ENCODE results near the gene RPS6KA5. TPM values are rescaled to one million over a fixed set of nuclear protein-coding genes. Genes with fewer than 3 reads are reported as not detected.

Gene RPS6KA5
- total and polyA plus RNA-seq, 9 of the 15 experiments (the other 6 are each of a cell fraction or from before 2014, with no cell fraction given), result 0.88 to 7.7 (median 4.7) TPM

DNA sequence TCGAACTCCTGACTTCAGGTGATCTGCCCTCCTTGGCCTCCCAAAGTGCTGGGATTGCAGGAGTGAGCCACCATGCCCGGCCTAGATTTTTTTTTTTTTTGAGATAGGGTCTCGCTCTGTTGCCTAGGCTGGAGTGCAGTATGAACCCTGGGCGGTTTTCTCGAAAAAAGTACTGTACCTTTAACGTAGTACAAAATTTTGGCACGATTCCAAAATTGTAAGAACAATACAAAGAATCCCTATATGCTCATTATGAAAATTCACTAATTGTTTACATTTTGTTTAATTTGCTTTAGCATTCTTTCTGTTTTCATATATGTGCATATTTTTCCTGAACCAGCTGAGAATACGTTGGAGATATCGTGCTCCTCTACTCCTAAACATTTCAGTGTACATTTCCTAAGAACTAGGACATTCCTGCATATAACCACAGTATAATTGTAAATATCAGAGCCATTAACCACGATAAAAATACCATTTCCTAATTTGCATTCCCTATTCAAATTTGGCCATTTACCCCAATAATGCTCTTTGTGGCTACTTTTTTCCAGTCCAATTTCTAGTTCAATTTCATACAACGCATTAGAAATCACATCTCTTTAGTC lies 97.8 kb downstream of the RPS6KA5 start (continued):
- TF ChIP-seq PHB2 (IDR thresholded peaks at IDR 0.05; ENCODE audit: low read depth), result no peak

DNA sequence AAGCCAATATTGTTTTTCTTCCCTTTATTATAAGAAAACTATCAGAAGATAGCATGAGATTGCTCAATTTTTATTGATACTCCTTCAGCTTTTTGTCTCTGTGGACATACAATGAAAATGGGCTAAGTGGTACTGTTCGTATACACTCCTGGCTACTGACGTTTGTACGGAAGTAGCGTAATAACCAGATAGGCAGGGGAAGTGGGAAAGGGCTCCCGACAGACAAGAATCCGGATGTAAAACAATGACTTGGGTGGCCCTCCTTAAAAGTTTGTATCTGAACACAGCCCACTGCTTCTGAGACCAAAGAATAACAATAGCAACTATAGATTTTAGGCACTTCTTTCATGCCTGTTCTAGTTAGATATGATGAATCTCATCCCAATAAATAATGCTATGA lies 99.6 kb downstream of the RPS6KA5 start:
- Histone ChIP-seq H3K4me1 (replicated peaks in 1 of 2; ENCODE audit: control insufficient read depth in 2 of 2, insufficient read depth in 2 of 2, low read length in 2 of 2) (peaks cover 0 to 5% of the 10 kb centered on the region in 2 experiments; a peak in 3 of 5 replicates), H3K27ac (ENCODE audit: extremely low read depth, low read depth, low read length) (no peak overlapping the region), H3K9ac (ENCODE audit: insufficient read depth in 1 of 2, low read depth in 2 of 2, low read length in 2 of 2) (no peak overlapping the region), H3K9me3 (replicated peaks; ENCODE audit: control insufficient read depth, insufficient read depth, low read depth, low read length) (no peaks in the 10 kb centered on the region), H3K79me2 (ENCODE audit: control insufficient read depth, insufficient read depth, low read length) (no peaks in the 10 kb centered on the region), H3K4me3 (no peak overlapping the region), H3K4me2 (ENCODE audit: insufficient read depth, low read length) (no peak overlapping the region), H2AFZ (ENCODE audit: low read depth, low read length) (no peak overlapping the region), H3K27me3 (ENCODE audit: control insufficient read depth in 2 of 2, insufficient read depth in 2 of 2, low read length in 2 of 2) (no peaks in the 10 kb centered on the region), H3K36me3 (ENCODE audit: control insufficient read depth, insufficient read depth, low read length) (no peaks in the 10 kb centered on the region), H4K20me1 (replicated peaks; ENCODE audit: control insufficient read depth, insufficient read depth, low read length) (no peaks in the 10 kb centered on the region), H3K9me1 (ENCODE audit: control insufficient read depth, insufficient read depth, low read length) (no peaks in the 10 kb centered on the region)
- ChIA-PET CTCF (ENCODE audit: low intra/inter-chr PET ratio) (no interaction called here), POLR2A (interaction anchor here (0.7 kb wide), 2 partner anchors 32 to 101 kb away, joined by 3 read pairs; no protein-coding TSS in a partner anchor)
- WGBS (ENCODE audit: insufficient coverage, low coverage, missing lambda C conversion rate), result 82% methylated on average over 6 of the region's 6 CpGs
- in situ Hi-C loops (cut with MboI) (no loop called here), intact Hi-C loops (cut with micrococcal nuclease) (no loop called here)
- no peak for TF ChIP-seq TEAD2 (tag; IDR thresholded peaks at IDR 0.05)
- TF ChIP-seq, protein P1, sequence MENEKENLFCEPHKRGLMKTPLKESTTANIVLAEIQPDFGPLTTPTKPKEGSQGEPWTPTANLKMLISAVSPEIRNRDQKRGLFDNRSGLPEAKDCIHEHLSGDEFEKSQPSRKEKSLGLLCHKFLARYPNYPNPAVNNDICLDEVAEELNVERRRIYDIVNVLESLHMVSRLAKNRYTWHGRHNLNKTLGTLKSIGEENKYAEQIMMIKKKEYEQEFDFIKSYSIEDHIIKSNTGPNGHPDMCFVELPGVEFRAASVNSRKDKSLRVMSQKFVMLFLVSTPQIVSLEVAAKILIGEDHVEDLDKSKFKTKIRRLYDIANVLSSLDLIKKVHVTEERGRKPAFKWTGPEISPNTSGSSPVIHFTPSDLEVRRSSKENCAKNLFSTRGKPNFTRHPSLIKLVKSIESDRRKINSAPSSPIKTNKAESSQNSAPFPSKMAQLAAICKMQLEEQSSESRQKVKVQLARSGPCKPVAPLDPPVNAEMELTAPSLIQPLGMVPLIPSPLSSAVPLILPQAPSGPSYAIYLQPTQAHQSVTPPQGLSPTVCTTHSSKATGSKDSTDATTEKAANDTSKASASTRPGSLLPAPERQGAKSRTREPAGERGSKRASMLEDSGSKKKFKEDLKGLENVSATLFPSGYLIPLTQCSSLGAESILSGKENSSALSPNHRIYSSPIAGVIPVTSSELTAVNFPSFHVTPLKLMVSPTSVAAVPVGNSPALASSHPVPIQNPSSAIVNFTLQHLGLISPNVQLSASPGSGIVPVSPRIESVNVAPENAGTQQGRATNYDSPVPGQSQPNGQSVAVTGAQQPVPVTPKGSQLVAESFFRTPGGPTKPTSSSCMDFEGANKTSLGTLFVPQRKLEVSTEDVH (IDR thresholded peaks at IDR 0.05; ENCODE audit: low read depth, partially characterized antibody), result no peak
- TF ChIP-seq, protein P2, sequence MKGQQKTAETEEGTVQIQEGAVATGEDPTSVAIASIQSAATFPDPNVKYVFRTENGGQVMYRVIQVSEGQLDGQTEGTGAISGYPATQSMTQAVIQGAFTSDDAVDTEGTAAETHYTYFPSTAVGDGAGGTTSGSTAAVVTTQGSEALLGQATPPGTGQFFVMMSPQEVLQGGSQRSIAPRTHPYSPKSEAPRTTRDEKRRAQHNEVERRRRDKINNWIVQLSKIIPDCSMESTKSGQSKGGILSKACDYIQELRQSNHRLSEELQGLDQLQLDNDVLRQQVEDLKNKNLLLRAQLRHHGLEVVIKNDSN (CRISPR knock-in tag; IDR thresholded peaks at IDR 0.05), result no peak
- BruUV-seq (replicated peaks), result no TSS peak
- no peak for FAIRE-seq
- ATAC-seq, result no peak
- no peak for DNase-seq (ENCODE audit: extremely low read depth in 1 of 4, low spot score in 3 of 4)
